ENCODE measurements around the gene SHF. TPM values are rescaled to one million over a fixed set of nuclear protein-coding genes. Genes with fewer than 3 reads are reported as not detected.

The SHF gene
- total RNA-seq, 1 donor from 2014 or later, result 4.6 TPM

DNA sequence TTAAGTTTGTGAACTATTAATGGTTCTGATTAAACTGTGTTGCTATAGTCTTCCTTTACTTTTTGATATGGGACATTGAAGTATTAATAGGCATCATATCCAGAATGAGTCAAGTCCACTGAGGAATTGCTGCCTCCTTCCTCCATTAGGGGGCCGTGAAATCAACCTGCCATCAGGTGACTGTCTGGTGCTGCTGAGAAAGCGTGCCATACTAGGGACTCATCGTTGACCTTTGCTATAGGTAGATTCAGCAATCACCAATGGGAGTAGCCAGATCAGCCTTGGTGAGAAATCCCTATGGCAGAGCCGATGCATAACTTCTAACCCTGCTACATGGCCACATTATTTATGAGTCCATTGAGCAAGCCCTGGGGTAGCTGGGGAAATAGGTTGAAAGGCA is 34.2 kb upstream of the SHF start:
- no peaks in the 10 kb centered on the region for H3K9me3 Mint-ChIP-seq (ENCODE audit: unreplicated experiment)
- no peak overlapping the region for H3K4me3 Mint-ChIP-seq (ENCODE audit: unreplicated experiment)
- H3K27ac Mint-ChIP-seq (ENCODE audit: unreplicated experiment), result no peak overlapping the region
- DNase-seq (ENCODE audit: low read depth) (no peak), FAIRE-seq (no peak)
- TF ChIP-seq EZH2 (IDR thresholded peaks at IDR 0.05; ENCODE audit: insufficient read depth, low read length), result no peak
- TF ChIP-seq, protein P1, sequence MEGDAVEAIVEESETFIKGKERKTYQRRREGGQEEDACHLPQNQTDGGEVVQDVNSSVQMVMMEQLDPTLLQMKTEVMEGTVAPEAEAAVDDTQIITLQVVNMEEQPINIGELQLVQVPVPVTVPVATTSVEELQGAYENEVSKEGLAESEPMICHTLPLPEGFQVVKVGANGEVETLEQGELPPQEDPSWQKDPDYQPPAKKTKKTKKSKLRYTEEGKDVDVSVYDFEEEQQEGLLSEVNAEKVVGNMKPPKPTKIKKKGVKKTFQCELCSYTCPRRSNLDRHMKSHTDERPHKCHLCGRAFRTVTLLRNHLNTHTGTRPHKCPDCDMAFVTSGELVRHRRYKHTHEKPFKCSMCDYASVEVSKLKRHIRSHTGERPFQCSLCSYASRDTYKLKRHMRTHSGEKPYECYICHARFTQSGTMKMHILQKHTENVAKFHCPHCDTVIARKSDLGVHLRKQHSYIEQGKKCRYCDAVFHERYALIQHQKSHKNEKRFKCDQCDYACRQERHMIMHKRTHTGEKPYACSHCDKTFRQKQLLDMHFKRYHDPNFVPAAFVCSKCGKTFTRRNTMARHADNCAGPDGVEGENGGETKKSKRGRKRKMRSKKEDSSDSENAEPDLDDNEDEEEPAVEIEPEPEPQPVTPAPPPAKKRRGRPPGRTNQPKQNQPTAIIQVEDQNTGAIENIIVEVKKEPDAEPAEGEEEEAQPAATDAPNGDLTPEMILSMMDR (IDR thresholded peaks at IDR 0.05; ENCODE audit: insufficient read depth, low read depth, low read length), result no peak
- no peaks in the 10 kb centered on the region for H3K9me3 ChIP-seq (ENCODE audit: insufficient read depth, low read depth, low read length)
- no peaks in the 10 kb centered on the region for H3K27me3 ChIP-seq (ENCODE audit: insufficient read depth, low read length)
- H3K9ac ChIP-seq (ENCODE audit: low read length), result no peak overlapping the region
- no peak overlapping the region for H3K4me3 ChIP-seq (ENCODE audit: insufficient read depth, low read depth, low read length)
- no peaks in the 10 kb centered on the region for H4K20me1 ChIP-seq (ENCODE audit: insufficient read depth, low read length)
- H3K36me3 Mint-ChIP-seq (ENCODE audit: low read depth, unreplicated experiment), result no peaks in the 10 kb centered on the region
- H3K27ac ChIP-seq (ENCODE audit: low read depth, low read length), result no peak overlapping the region
- H3K79me2 ChIP-seq (ENCODE audit: insufficient read depth, low read length), result no peaks in the 10 kb centered on the region
- no peak overlapping the region for H2AFZ ChIP-seq (ENCODE audit: low read depth, low read length)
- H3K4me1 Mint-ChIP-seq (ENCODE audit: low read depth, unreplicated experiment), result no peaks in the 10 kb centered on the region
- H3K36me3 ChIP-seq (ENCODE audit: insufficient read depth, low read length), result no peaks in the 10 kb centered on the region
- no peak overlapping the region for H3K4me2 ChIP-seq (ENCODE audit: low read length)
- no peaks in the 10 kb centered on the region for H3K4me1 ChIP-seq (ENCODE audit: insufficient read depth, low read length)
- peaks cover 14% of the 10 kb centered on the region for H3K27me3 Mint-ChIP-seq (ENCODE audit: low read depth, unreplicated experiment)

DNA sequence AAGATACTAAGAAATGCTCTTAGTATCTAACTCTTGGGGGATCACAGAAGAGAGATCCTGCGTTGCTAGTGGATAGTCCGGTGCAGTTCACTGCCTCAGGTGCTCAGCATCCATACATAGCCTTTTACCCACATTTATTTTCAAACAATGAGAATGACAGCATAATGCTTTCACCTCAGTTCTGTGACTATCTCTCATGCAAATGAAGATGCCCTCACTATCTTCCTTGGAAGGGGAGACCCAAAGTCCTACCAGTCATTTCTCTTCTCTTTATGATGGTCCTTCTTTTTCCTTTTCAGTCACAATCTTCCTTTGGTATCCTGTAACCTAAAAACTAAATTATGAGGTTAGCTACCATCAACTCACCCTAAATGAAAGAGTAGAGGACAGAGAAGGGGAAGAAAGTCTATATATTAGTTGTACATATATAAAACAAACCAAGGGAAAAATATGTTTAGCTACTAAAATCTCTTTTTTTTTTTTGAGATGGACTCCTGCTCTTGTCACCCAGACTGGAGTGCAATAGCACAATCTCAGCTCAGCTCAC is 33.4 kb upstream of the SHF start:
- no peak overlapping the region for H2AFZ ChIP-seq (ENCODE audit: low read depth, low read length)
- H3K4me2 ChIP-seq (ENCODE audit: low read length), result no peak overlapping the region
- no peaks in the 10 kb centered on the region for H3K79me2 ChIP-seq (ENCODE audit: insufficient read depth, low read length)
- H4K20me1 ChIP-seq (ENCODE audit: insufficient read depth, low read length), result no peaks in the 10 kb centered on the region
- no peaks in the 10 kb centered on the region for H3K9me3 Mint-ChIP-seq (ENCODE audit: unreplicated experiment)
- H3K27me3 Mint-ChIP-seq (ENCODE audit: low read depth, unreplicated experiment), result peaks cover 14% of the 10 kb centered on the region
- DNase-seq (ENCODE audit: low read depth) (no peak), FAIRE-seq (no peak)
- H3K4me1 Mint-ChIP-seq (ENCODE audit: low read depth, unreplicated experiment), result no peaks in the 10 kb centered on the region
- H3K4me3 Mint-ChIP-seq (ENCODE audit: unreplicated experiment), result no peak overlapping the region
- H3K36me3 ChIP-seq (ENCODE audit: insufficient read depth, low read length), result no peaks in the 10 kb centered on the region
- H3K27ac Mint-ChIP-seq (ENCODE audit: unreplicated experiment), result no peak overlapping the region
- no peak overlapping the region for H3K27ac ChIP-seq (ENCODE audit: low read depth, low read length)
- no peaks in the 10 kb centered on the region for H3K4me1 ChIP-seq (ENCODE audit: insufficient read depth, low read length)
- H3K36me3 Mint-ChIP-seq (ENCODE audit: low read depth, unreplicated experiment), result no peaks in the 10 kb centered on the region
- no peaks in the 10 kb centered on the region for H3K27me3 ChIP-seq (ENCODE audit: insufficient read depth, low read length)
- no peak overlapping the region for H3K9ac ChIP-seq (ENCODE audit: low read length)
- no peaks in the 10 kb centered on the region for H3K9me3 ChIP-seq (ENCODE audit: insufficient read depth, low read depth, low read length)
- no peak overlapping the region for H3K4me3 ChIP-seq (ENCODE audit: insufficient read depth, low read depth, low read length)
- no peak for TF ChIP-seq EZH2 (IDR thresholded peaks at IDR 0.05; ENCODE audit: insufficient read depth, low read length)
- TF ChIP-seq, protein P1 (IDR thresholded peaks at IDR 0.05; ENCODE audit: insufficient read depth, low read depth, low read length), result no peak

DNA sequence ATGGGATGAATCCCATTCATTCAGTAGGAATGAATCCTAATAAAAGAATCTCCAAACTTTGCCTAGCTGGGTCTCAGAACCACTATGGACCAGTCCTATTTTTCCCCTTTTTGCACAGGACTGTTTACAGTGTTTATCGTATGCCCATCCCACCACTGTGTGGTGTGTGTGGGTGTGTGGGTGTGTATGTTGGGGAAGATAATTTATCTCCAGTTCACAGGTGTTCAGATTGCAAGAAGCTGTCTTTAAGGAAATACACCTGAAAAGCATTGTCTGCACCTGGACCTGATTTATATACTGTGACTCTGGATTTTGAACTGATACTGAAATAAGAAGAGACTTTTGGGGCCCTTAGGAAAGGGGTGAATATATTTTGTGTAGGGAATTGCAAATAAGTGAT is 24.7 kb upstream of the SHF start:
- TF ChIP-seq, protein P1 (IDR thresholded peaks at IDR 0.05; ENCODE audit: insufficient read depth, low read depth, low read length), result no peak
- TF ChIP-seq EZH2 (IDR thresholded peaks at IDR 0.05; ENCODE audit: insufficient read depth, low read length), result no peak
- Histone ChIP-seq H3K9ac (ENCODE audit: low read length) (no peak overlapping the region), H4K20me1 (ENCODE audit: insufficient read depth, low read length) (no peaks in the 10 kb centered on the region), H3K27me3 (ENCODE audit: insufficient read depth, low read length) (peaks cover 3% of the 10 kb centered on the region), H3K4me3 (ENCODE audit: insufficient read depth, low read depth, low read length) (no peak overlapping the region), H3K79me2 (ENCODE audit: insufficient read depth, low read length) (no peaks in the 10 kb centered on the region), H3K9me3 (ENCODE audit: insufficient read depth, low read depth, low read length) (no peaks in the 10 kb centered on the region), H3K4me2 (ENCODE audit: low read length) (no peak overlapping the region), H2AFZ (ENCODE audit: low read depth, low read length) (no peak overlapping the region), H3K27ac (ENCODE audit: low read depth, low read length) (no peak overlapping the region), H3K4me1 (ENCODE audit: insufficient read depth, low read length) (no peaks in the 10 kb centered on the region), H3K36me3 (ENCODE audit: insufficient read depth, low read length) (no peaks in the 10 kb centered on the region)
- Mint-ChIP-seq H3K9me3 (ENCODE audit: unreplicated experiment) (no peaks in the 10 kb centered on the region), H3K27ac (ENCODE audit: unreplicated experiment) (no peak overlapping the region), H3K4me3 (ENCODE audit: unreplicated experiment) (no peak overlapping the region), H3K36me3 (ENCODE audit: low read depth, unreplicated experiment) (no peaks in the 10 kb centered on the region), H3K27me3 (ENCODE audit: low read depth, unreplicated experiment) (peaks cover 8% of the 10 kb centered on the region), H3K4me1 (ENCODE audit: low read depth, unreplicated experiment) (no peaks in the 10 kb centered on the region)
- no peak for FAIRE-seq
- DNase-seq (ENCODE audit: low read depth), result no peak
